Osteocyte (in vitro differentiated cells): ENCODE results near the gene VPS13D. TPM values are rescaled to one million over a fixed set of nuclear protein-coding genes. Genes with fewer than 3 reads are reported as not detected.
"Not testable (repeated sequence)": the region's sequence is repeated elsewhere in the genome, so short reads cannot be mapped to it uniquely, and the experiment has no call there.

ENCODE experiments used
- DNase-seq: peaks from one replicate; pipeline ENCODE4 v3.0.0; 2021; ENCODE audit warnings: mixed read lengths; ENCODE audit not compliant: unreplicated experiment; ENCODE audit errors: extremely low spot score
- H3K27ac Mint-ChIP-seq: one replicate; pipeline ENCODE4 v1.8.0; 2021; ENCODE audit warnings: mild to moderate bottlenecking, mixed read lengths; ENCODE audit not compliant: unreplicated experiment
- H3K27me3 Mint-ChIP-seq: one replicate; pipeline ENCODE4 v1.8.0; 2021; ENCODE audit warnings: mixed read lengths; ENCODE audit not compliant: unreplicated experiment
- H3K36me3 Mint-ChIP-seq: one replicate; pipeline ENCODE4 v1.8.0; 2021; ENCODE audit warnings: mixed read lengths; ENCODE audit not compliant: unreplicated experiment
- H3K4me1 Mint-ChIP-seq: one replicate; pipeline ENCODE4 v1.8.0; 2021; ENCODE audit warnings: mixed read lengths; ENCODE audit not compliant: unreplicated experiment
- H3K4me3 Mint-ChIP-seq: one replicate; pipeline ENCODE4 v1.8.0; 2021; ENCODE audit warnings: mild to moderate bottlenecking, moderate library complexity, mixed read lengths; ENCODE audit not compliant: unreplicated experiment
- H3K9me3 Mint-ChIP-seq: one replicate; pipeline ENCODE4 v1.8.0; 2021; ENCODE audit warnings: mixed read lengths; ENCODE audit not compliant: unreplicated experiment
- CTCF ChIP-seq: fragments of 200-600 bp; sonication (generic); IDR thresholded peaks from 2 replicates; pipeline ENCODE4 v1.5.0; 2021; ENCODE audit warnings: antibody characterized with exemption, mild to moderate bottlenecking, moderate library complexity
- total RNA-seq: library from RNA; stranded (reverse); gene quantifications from 2 replicates; pipeline ENCODE4 v1.2.1, GENCODE V29; 2021

The VPS13D gene
- total RNA-seq, 1 donor from 2014 or later: 41.1 TPM

GRCh38 chr1:12383001-12383400 lies 153.2 kb downstream of the VPS13D start:
- TF ChIP-seq CTCF: no peak
- Mint-ChIP-seq H3K4me3 (no peak overlapping the region), H3K4me1 (peaks cover 2% of the 10 kb centered on the region), H3K27ac (no peak overlapping the region), H3K27me3 (no peaks in the 10 kb centered on the region), H3K36me3 (peaks cover 71% of the 10 kb centered on the region), H3K9me3 (peaks cover 22% of the 10 kb centered on the region)
- DNase-seq: no peak

- Mint-ChIP-seq H3K27ac (no peak overlapping the region), H3K9me3 (peaks cover 22% of the 10 kb centered on the region), H3K36me3 (peaks cover 70% of the 10 kb centered on the region), H3K4me3 (no peak overlapping the region), H3K4me1 (peaks cover 2% of the 10 kb centered on the region), H3K27me3 (no peaks in the 10 kb centered on the region)
- no peak for DNase-seq
- no peak for TF ChIP-seq CTCF
These were observed 154.0 kb downstream of the VPS13D start for GRCh38 chr1:12383786-12384185.

GRCh38 chr1:12384836-12385456 lies 155.1 kb downstream of the VPS13D start:
- no peak overlapping the region for H3K4me3 Mint-ChIP-seq
- no peak for DNase-seq
- no peak for TF ChIP-seq CTCF
- H3K4me1 Mint-ChIP-seq: peaks cover 2% of the 10 kb centered on the region
- H3K36me3 Mint-ChIP-seq: peaks cover 71% of the 10 kb centered on the region
- peaks cover 22% of the 10 kb centered on the region for H3K9me3 Mint-ChIP-seq
- no peak overlapping the region for H3K27ac Mint-ChIP-seq
- no peaks in the 10 kb centered on the region for H3K27me3 Mint-ChIP-seq

- Mint-ChIP-seq H3K4me3 (no peak overlapping the region), H3K27me3 (no peaks in the 10 kb centered on the region), H3K27ac (no peak overlapping the region), H3K9me3 (peaks cover 22% of the 10 kb centered on the region), H3K36me3 (peaks cover 75% of the 10 kb centered on the region), H3K4me1 (no peaks in the 10 kb centered on the region)
- no peak for TF ChIP-seq CTCF
- DNase-seq: no peak
These were observed 156.3 kb downstream of the VPS13D start for GRCh38 chr1:12386130-12386529.

- Mint-ChIP-seq H3K4me3 (no peak overlapping the region), H3K4me1 (no peaks in the 10 kb centered on the region), H3K36me3 (peaks cover 75% of the 10 kb centered on the region), H3K27ac (no peak overlapping the region), H3K27me3 (no peaks in the 10 kb centered on the region), H3K9me3 (peaks cover 22% of the 10 kb centered on the region)
- DNase-seq: no peak
- TF ChIP-seq CTCF: no peak
These were observed 157.8 kb downstream of the VPS13D start for GRCh38 chr1:12387641-12388040.

- not testable (repeated sequence) for DNase-seq, H3K4me1 Mint-ChIP-seq, H3K4me3 Mint-ChIP-seq, H3K27me3 Mint-ChIP-seq, H3K27ac Mint-ChIP-seq
- Mint-ChIP-seq H3K36me3 (peaks cover 61% of the 10 kb centered on the region), H3K9me3 (peaks cover 22% of the 10 kb centered on the region)
These were observed 160.5 kb downstream of the VPS13D start for GRCh38 chr1:12390296-12390695.
